HEK293 (cell line): ENCODE results near the gene OSBPL10.

ENCODE experiments used
- CTCF ChIA-PET: fragments of 350-600 bp; formaldehyde crosslinking; extraction: SDS; loops from one replicate; lab custom pipeline; 2021; ENCODE audit warnings: antibody characterized with exemption; lab: Yijun Ruan, JAX
- POLR2A ChIA-PET: fragments of 300-600 bp; formaldehyde crosslinking; extraction: SDS; loops from one replicate; lab custom pipeline; 2020; ENCODE audit warnings: antibody characterized with exemption, inconsistent platforms; lab: Yijun Ruan, JAX
- H3K27ac ChIP-seq: fragments of 200-500 bp; sonication (Bioruptor generic); 2 replicates; pipeline ENCODE4 v1.5.1; 2014; ENCODE audit warnings: low read depth, low read length, control low read depth, inconsistent platforms; ENCODE audit errors: extremely low read depth
- H3K36me3 ChIP-seq, 2 experiments: fragments of 200-500 bp in 1 of 2; sonication (Bioruptor generic) in 1 of 2; 1 replicate in 1 of 2; 2 replicates in 1 of 2; pipeline ENCODE4 v1.5.1; 2014 to 2017; ENCODE audit warnings: inconsistent platforms in 2 of 2, low read length in 2 of 2; ENCODE audit not compliant: control insufficient read depth in 2 of 2, insufficient read depth in 1 of 2
- H3K4me1 ChIP-seq: fragments of 200-500 bp; sonication (Bioruptor generic); 2 replicates; pipeline ENCODE4 v1.5.1; 2014; ENCODE audit warnings: mild to moderate bottlenecking, low read length, inconsistent platforms; ENCODE audit not compliant: control insufficient read depth, insufficient read depth
- H3K4me3 ChIP-seq: 2 replicates; pipeline ENCODE4 v1.5.1; 2011; ENCODE audit warnings: low read depth, mild to moderate bottlenecking, control low read depth, low read length, moderate library complexity
- H3K9me3 ChIP-seq: fragments of 200-500 bp; sonication (Bioruptor generic); 2 replicates; pipeline ENCODE4 v1.5.1; 2014; ENCODE audit warnings: low read depth, low read length, inconsistent platforms; ENCODE audit not compliant: control insufficient read depth, insufficient read depth
- GLI4 ChIP-seq: fragments of 450-650 bp; formaldehyde crosslinking; IDR thresholded peaks from 2 replicates; pipeline ENCODE4 v1.5.1; 2016; ENCODE audit warnings: missing biosample characterization, missing genetic modification characterization
- IKZF3 ChIP-seq: fragments of 450-650 bp; IDR thresholded peaks from 2 replicates; pipeline ENCODE4 v1.5.0; 2018; ENCODE audit warnings: missing biosample characterization, mild to moderate bottlenecking, missing genetic modification characterization, moderate library complexity
- SALL2 ChIP-seq: fragments of 450-650 bp; formaldehyde crosslinking; IDR thresholded peaks from 2 replicates; pipeline ENCODE4 v1.5.0; 2017; ENCODE audit warnings: missing biosample characterization, mild to moderate bottlenecking, missing genetic modification characterization, borderline replicate concordance
- ZFP3 ChIP-seq: fragments of 450-650 bp; formaldehyde crosslinking; IDR thresholded peaks from 2 replicates; pipeline ENCODE4 v1.5.1; 2016; ENCODE audit warnings: low read depth, missing biosample characterization, missing genetic modification characterization
- ZFP37 ChIP-seq: fragments of 450-650 bp; formaldehyde crosslinking; IDR thresholded peaks from 2 replicates; pipeline ENCODE4 v1.5.1; 2016; ENCODE audit warnings: missing biosample characterization, missing genetic modification characterization
- ZNF132 ChIP-seq: fragments of 450-650 bp; formaldehyde crosslinking; IDR thresholded peaks from 2 replicates; pipeline ENCODE4 v1.5.1; 2017; ENCODE audit warnings: missing biosample characterization, missing genetic modification characterization, borderline replicate concordance
- ZNF184 ChIP-seq: fragments of 450-650 bp; IDR thresholded peaks from 2 replicates; pipeline ENCODE4 v1.5.1; 2018; ENCODE audit warnings: missing biosample characterization, mild to moderate bottlenecking, missing genetic modification characterization
- ZNF354C ChIP-seq: fragments of 450-650 bp; formaldehyde crosslinking; IDR thresholded peaks from 2 replicates; pipeline ENCODE4 v1.5.1; 2016; ENCODE audit warnings: missing biosample characterization, missing genetic modification characterization, low read depth, borderline replicate concordance
- ZNF544 ChIP-seq: fragments of 450-650 bp; formaldehyde crosslinking; IDR thresholded peaks from 2 replicates; pipeline ENCODE4 v1.5.0; 2017; ENCODE audit warnings: missing biosample characterization, missing genetic modification characterization
- ZNF558 ChIP-seq: fragments of 450-650 bp; formaldehyde crosslinking; IDR thresholded peaks from 2 replicates; pipeline ENCODE4 v1.5.1; 2016; ENCODE audit warnings: missing biosample characterization, missing genetic modification characterization
- ZNF624 ChIP-seq: fragments of 450-650 bp; formaldehyde crosslinking; IDR thresholded peaks from 2 replicates; pipeline ENCODE4 v1.5.1; 2017; ENCODE audit warnings: missing biosample characterization, missing genetic modification characterization
- ZNF654 ChIP-seq: fragments of 450-650 bp; formaldehyde crosslinking; IDR thresholded peaks from 2 replicates; pipeline ENCODE4 v1.5.1; 2016; ENCODE audit warnings: low read depth, missing biosample characterization, missing genetic modification characterization
- ZNF670 ChIP-seq: fragments of 450-650 bp; formaldehyde crosslinking; IDR thresholded peaks from 2 replicates; pipeline ENCODE4 v1.5.1; 2016; ENCODE audit warnings: missing biosample characterization, missing genetic modification characterization, low read depth
- ZNF785 ChIP-seq: fragments of 450-650 bp; formaldehyde crosslinking; IDR thresholded peaks from 2 replicates; pipeline ENCODE4 v1.5.1; 2016; ENCODE audit warnings: missing biosample characterization, missing genetic modification characterization
- ZNF830 ChIP-seq: fragments of 450-650 bp; IDR thresholded peaks from 2 replicates; pipeline ENCODE4 v1.5.0; 2018; ENCODE audit warnings: missing biosample characterization, missing genetic modification characterization, low read depth, mild to moderate bottlenecking, moderate library complexity
- ZSCAN16 ChIP-seq: fragments of 450-650 bp; formaldehyde crosslinking; IDR thresholded peaks from 2 replicates; pipeline ENCODE4 v1.5.1; 2016; ENCODE audit warnings: missing biosample characterization, missing genetic modification characterization
- TF ChIP-seq, protein P1 (sequence below): fragments of 450-650 bp; formaldehyde crosslinking; optimal IDR thresholded peaks from 2 replicates; pipeline ENCODE3; 2016; ENCODE audit warnings: missing biosample characterization, mild to moderate bottlenecking, missing genetic modification characterization
- TF ChIP-seq, protein P2 (sequence below): fragments of 450-650 bp; formaldehyde crosslinking; IDR thresholded peaks from 2 replicates; pipeline ENCODE4 v1.5.1; 2016; ENCODE audit warnings: missing biosample characterization, missing genetic modification characterization
- TF ChIP-seq, protein P3 (sequence below): fragments of 450-650 bp; formaldehyde crosslinking; IDR thresholded peaks from 2 replicates; pipeline ENCODE4 v1.5.1; 2016; ENCODE audit warnings: missing biosample characterization, missing genetic modification characterization
- TF ChIP-seq, protein P4 (sequence below): sonication (generic); formaldehyde crosslinking; IDR thresholded peaks from 2 replicates; pipeline ENCODE4 v1.8.1; 2022; ENCODE audit warnings: mild to moderate bottlenecking, moderate library complexity, missing genetic modification reagents
- TF ChIP-seq, protein P5 (sequence below): fragments of 450-650 bp; formaldehyde crosslinking; IDR thresholded peaks from 2 replicates; pipeline ENCODE4 v1.5.1; 2016; ENCODE audit warnings: missing biosample characterization, missing genetic modification characterization

OSBPL10 gene

DNA sequence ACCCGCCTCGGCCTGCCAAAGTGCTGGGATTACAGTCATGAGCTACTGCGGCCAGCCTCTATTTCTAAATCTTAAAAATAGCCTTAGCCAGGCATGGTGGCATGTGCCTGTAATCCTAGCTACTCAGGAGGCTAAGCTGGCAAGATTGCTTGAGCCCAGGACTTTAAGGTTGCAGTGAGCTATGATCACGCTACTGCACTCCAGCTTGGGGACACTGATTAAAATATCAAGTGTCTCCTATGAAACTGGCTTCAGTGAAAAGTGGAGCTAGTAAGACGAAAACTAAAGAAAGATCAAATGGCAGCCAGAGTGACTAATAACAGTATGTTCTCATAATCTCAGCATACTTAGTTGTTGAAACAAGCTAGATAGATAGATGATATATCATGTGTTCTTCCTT lies 335.8 kb downstream of the OSBPL10 start:
- CTCF ChIA-PET: no interaction called here
- TF ChIP-seq ZNF785 (tag by site-specific recombination): no peak
- TF ChIP-seq ZNF654 (tag by site-specific recombination): no peak
- TF ChIP-seq, protein P1, sequence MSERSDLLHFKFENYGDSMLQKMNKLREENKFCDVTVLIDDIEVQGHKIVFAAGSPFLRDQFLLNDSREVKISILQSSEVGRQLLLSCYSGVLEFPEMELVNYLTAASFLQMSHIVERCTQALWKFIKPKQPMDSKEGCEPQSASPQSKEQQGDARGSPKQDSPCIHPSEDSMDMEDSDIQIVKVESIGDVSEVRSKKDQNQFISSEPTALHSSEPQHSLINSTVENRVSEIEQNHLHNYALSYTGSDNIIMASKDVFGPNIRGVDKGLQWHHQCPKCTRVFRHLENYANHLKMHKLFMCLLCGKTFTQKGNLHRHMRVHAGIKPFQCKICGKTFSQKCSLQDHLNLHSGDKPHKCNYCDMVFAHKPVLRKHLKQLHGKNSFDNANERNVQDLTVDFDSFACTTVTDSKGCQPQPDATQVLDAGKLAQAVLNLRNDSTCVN (tag by site-specific recombination): no peak
- TF ChIP-seq SALL2 (tag by site-specific recombination): no peak
- TF ChIP-seq ZNF670 (tag by site-specific recombination): no peak
- TF ChIP-seq, protein P2, sequence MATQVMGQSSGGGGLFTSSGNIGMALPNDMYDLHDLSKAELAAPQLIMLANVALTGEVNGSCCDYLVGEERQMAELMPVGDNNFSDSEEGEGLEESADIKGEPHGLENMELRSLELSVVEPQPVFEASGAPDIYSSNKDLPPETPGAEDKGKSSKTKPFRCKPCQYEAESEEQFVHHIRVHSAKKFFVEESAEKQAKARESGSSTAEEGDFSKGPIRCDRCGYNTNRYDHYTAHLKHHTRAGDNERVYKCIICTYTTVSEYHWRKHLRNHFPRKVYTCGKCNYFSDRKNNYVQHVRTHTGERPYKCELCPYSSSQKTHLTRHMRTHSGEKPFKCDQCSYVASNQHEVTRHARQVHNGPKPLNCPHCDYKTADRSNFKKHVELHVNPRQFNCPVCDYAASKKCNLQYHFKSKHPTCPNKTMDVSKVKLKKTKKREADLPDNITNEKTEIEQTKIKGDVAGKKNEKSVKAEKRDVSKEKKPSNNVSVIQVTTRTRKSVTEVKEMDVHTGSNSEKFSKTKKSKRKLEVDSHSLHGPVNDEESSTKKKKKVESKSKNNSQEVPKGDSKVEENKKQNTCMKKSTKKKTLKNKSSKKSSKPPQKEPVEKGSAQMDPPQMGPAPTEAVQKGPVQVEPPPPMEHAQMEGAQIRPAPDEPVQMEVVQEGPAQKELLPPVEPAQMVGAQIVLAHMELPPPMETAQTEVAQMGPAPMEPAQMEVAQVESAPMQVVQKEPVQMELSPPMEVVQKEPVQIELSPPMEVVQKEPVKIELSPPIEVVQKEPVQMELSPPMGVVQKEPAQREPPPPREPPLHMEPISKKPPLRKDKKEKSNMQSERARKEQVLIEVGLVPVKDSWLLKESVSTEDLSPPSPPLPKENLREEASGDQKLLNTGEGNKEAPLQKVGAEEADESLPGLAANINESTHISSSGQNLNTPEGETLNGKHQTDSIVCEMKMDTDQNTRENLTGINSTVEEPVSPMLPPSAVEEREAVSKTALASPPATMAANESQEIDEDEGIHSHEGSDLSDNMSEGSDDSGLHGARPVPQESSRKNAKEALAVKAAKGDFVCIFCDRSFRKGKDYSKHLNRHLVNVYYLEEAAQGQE (tag by site-specific recombination): no peak
- TF ChIP-seq GLI4 (tag by site-specific recombination): no peak
- TF ChIP-seq, protein P3, sequence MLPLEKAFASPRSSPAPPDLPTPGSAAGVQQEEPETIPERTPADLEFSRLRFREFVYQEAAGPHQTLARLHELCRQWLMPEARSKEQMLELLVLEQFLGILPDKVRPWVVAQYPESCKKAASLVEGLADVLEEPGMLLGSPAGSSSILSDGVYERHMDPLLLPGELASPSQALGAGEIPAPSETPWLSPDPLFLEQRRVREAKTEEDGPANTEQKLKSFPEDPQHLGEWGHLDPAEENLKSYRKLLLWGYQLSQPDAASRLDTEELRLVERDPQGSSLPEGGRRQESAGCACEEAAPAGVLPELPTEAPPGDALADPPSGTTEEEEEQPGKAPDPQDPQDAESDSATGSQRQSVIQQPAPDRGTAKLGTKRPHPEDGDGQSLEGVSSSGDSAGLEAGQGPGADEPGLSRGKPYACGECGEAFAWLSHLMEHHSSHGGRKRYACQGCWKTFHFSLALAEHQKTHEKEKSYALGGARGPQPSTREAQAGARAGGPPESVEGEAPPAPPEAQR: no peak
- TF ChIP-seq, protein P4, sequence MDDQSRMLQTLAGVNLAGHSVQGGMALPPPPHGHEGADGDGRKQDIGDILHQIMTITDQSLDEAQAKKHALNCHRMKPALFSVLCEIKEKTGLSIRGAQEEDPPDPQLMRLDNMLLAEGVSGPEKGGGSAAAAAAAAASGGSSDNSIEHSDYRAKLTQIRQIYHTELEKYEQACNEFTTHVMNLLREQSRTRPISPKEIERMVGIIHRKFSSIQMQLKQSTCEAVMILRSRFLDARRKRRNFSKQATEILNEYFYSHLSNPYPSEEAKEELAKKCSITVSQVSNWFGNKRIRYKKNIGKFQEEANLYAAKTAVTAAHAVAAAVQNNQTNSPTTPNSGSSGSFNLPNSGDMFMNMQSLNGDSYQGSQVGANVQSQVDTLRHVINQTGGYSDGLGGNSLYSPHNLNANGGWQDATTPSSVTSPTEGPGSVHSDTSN: no peak
- no peak for TF ChIP-seq ZNF544 (tag by site-specific recombination)
- TF ChIP-seq ZNF354C: no peak
- no peak for TF ChIP-seq ZNF132 (tag by site-specific recombination)

DNA sequence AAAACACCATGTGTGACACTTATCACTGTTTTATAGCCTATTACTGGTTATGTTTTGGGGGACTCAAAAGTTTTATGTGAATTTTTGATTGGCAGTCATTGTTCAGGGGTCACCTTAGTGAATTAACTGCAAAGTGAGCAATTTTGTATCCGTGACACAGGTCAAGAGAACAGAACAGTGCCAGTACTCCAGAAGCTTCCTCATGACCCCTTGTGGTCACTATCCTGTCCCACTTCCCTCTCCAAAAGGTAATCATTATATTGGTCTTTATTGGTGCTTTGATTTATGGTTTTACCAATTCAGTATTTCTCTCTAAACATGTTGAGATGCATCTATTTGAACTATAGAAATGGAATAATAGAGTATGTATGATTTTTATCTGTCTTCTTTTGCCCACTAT lies 341.2 kb downstream of the OSBPL10 start:
- no peaks in the 10 kb centered on the region for H3K9me3 ChIP-seq
- peaks cover 0 to 14% of the 10 kb centered on the region in 2 experiments; a peak in 1 of 3 replicates for H3K36me3 ChIP-seq
- CTCF ChIA-PET: interaction anchor here (0.6 to 1.2 kb wide), 2 partner anchors 108 to 504 kb away, joined by 3 read pairs; no protein-coding TSS in a partner anchor
- H3K4me3 ChIP-seq: no peak overlapping the region
- POLR2A ChIA-PET: no interaction called here
- no peak overlapping the region for H3K27ac ChIP-seq
- no peak for TF ChIP-seq ZNF624 (tag by site-specific recombination)
- no peak for TF ChIP-seq ZSCAN16 (tag by site-specific recombination)
- TF ChIP-seq ZFP37 (tag by site-specific recombination): no peak
- no peak for TF ChIP-seq ZNF558 (tag by site-specific recombination)
- TF ChIP-seq ZNF785 (tag by site-specific recombination): no peak
- TF ChIP-seq, protein P5, sequence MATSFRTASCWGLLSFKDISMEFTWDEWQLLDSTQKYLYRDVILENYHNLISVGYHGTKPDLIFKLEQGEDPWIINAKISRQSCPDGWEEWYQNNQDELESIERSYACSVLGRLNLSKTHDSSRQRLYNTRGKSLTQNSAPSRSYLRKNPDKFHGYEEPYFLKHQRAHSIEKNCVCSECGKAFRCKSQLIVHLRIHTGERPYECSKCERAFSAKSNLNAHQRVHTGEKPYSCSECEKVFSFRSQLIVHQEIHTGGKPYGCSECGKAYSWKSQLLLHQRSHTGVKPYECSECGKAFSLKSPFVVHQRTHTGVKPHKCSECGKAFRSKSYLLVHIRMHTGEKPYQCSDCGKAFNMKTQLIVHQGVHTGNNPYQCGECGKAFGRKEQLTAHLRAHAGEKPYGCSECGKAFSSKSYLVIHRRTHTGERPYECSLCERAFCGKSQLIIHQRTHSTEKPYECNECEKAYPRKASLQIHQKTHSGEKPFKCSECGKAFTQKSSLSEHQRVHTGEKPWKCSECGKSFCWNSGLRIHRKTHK (tag by site-specific recombination): no peak
- TF ChIP-seq ZNF830 (tag by site-specific recombination): no peak
- TF ChIP-seq ZNF184 (tag by site-specific recombination): no peak
- no peak for TF ChIP-seq IKZF3 (tag by site-specific recombination)
- no peak for TF ChIP-seq ZFP3 (tag by site-specific recombination)
- no peaks in the 10 kb centered on the region for H3K4me1 ChIP-seq

More for the DNA sequence above, 335.8 kb downstream of the OSBPL10 start:
- Histone ChIP-seq H3K27ac (no peak overlapping the region), H3K36me3 (peaks cover 0 to 20% of the 10 kb centered on the region in 2 experiments; a peak in 1 of 3 replicates), H3K9me3 (no peaks in the 10 kb centered on the region), H3K4me3 (no peak overlapping the region), H3K4me1 (no peaks in the 10 kb centered on the region)
- POLR2A ChIA-PET: no interaction called here
